T-helper 2 cell treated with Interferon-gamma antibody and Interleukin-4, amounts not matched to agents 100 ng/mL and 5 ng/mL, for 36 hours (primary cell): ENCODE results near the gene MYG1. TPM values are rescaled to one million over a fixed set of nuclear protein-coding genes. Genes with fewer than 3 reads are reported as not detected.

Experiments
- intact Hi-C: fragments of 100-400 bp; cut with micrococcal nuclease; formaldehyde crosslinking; loops from one replicate; pipeline ENCODE4 v1.15.1; 2023
- total RNA-seq: library from RNA; stranded (reverse); gene quantifications from 2 replicates; pipeline ENCODE4 v1.2.3, GENCODE V29; 2022

The MYG1 gene, protein sequence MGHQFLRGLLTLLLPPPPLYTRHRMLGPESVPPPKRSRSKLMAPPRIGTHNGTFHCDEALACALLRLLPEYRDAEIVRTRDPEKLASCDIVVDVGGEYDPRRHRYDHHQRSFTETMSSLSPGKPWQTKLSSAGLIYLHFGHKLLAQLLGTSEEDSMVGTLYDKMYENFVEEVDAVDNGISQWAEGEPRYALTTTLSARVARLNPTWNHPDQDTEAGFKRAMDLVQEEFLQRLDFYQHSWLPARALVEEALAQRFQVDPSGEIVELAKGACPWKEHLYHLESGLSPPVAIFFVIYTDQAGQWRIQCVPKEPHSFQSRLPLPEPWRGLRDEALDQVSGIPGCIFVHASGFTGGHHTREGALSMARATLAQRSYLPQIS
- total RNA-seq = 58.6 and 64.5 TPM in 2 replicates

DNA sequence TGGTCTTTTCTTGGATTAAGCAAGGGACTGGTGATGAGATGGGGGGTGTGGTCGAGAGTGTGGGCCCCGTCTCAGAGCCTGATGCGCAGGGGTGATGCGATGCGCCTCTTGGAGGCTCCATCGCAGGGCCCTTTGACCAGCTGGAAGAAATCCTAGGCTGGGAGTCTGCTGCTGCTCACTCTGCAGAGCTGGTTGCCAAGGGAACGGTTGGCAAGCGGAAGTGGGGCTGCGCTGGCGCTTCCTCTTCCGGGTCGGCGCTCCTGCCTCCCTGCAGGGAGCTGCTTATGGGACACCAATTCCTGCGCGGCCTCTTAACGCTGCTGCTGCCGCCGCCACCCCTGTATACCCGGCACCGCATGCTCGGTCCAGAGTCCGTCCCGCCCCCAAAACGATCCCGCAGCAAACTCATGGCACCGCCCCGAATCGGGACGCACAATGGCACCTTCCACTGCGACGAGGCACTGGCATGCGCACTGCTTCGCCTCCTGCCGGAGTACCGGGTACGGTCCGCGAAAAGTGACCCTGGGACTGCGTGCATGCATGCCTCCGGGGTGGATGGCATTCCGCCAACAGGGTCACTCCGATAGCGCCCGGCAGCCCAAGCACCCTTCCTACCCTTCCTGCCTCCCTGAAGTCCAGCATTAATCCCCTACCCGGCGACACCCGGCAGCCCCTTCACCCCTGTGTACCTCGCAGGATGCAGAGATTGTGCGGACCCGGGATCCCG, at the start of gene MYG1:
MYG1 (plus strand) TSS at position 242 of the 727 bp plus-strand sequence; CDS start at position 285, 43 bp downstream.
- intact Hi-C loops = loop anchor here (1.0 to 5.0 kb wide), 6 partner anchors 22 to 153 kb away; partner anchors contain the start of genes AAAS, CSAD, ESPL1 and PCBP2

DNA sequence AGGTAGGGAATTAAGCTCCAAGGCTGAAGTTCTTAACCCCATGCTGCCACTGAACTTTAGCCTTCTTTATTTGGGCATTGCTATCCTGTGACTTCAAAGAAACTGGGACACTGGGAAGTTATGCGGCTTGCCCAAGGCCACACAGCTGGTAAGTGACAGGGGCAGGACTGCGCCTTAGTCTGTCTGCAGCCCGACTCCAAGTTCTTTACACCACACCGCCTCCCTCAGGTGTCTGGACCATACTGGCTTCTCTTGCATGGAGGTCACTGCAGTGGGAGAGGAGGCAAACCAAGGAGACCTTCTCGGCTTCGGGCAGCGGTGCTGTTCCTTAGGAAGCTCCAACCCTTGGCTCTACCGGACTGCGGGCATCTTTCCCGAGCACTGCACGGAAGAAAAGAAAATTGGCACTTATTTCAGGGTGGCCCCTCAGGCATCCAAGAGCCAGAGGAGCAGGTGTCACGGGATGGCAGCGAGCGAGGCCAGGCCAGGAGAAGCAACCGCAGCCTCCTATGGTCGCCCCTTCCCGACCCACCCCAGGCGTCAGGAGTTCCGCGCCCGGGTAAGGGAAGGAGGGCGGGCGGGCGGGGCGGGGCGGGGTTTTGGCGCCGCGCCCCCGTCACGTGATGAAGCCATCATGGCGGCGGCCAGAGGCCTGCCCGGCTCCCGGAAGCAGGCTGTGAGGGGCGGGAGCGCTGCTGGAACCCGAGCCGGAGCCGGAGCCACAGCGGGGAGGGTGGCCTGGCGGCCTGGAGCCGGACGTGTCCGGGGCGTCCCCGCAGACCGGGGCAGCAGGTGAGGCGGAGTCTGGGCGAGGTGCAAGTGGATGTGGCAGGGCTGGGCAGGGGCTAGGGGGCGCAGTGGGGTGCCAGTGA, 47.8 kb upstream of the MYG1 start:
- intact Hi-C loops = loop anchor here (1.0 to 5.0 kb wide), 4 partner anchors 17 to 46 kb away; partner anchors contain the start of genes ESPL1, MYG1 and PFDN5

DNA sequence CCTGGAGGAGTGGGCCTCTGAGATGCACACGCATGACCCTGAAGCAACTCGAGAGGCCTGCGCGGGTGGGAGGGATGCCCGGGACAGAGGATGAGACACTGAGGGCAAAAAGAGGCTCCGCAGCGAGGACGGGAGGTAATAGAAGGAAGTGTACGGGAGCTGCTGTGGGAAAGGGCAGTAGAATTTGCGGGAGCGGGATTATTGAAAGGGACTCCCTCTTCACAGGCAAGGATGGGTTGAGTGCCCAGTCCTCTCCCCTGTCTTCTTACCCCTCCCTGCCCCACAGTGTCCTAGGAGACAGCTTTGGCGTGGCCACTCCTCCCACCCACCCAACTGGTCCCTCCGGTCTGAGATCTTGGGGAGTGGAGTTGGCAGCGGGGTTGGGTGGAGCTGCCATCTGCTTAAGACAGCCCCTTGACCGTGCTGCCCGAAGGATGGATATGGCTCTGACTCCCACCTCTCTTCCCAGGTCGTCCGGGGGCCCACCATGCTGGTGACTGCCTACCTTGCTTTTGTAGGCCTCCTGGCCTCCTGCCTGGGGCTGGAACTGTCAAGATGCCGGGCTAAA, 47.1 kb upstream of the MYG1 start:
- intact Hi-C loops = loop anchor here (2.0 to 5.0 kb wide), 2 partner anchors 16 to 45 kb away; partner anchors contain the start of genes ESPL1, MYG1 and PFDN5

DNA sequence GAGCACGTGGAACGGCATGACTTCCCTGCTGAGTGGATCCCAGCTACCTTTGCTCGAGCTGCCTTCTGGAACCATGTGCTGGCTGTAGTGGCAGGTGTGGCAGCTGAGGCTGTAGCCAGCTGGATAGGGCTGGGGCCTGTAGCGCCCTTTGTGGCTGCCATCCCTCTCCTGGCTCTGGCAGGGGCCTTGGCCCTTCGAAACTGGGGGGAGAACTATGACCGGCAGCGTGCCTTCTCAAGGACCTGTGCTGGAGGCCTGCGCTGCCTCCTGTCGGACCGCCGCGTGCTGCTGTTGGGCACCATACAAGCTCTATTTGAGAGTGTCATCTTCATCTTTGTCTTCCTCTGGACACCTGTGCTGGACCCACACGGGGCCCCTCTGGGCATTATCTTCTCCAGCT, 46.2 kb upstream of the MYG1 start:
- intact Hi-C loops = loop anchor here (2.0 to 5.0 kb wide), 2 partner anchors 16 to 44 kb away; partner anchors contain the start of genes ESPL1, MYG1 and PFDN5

DNA sequence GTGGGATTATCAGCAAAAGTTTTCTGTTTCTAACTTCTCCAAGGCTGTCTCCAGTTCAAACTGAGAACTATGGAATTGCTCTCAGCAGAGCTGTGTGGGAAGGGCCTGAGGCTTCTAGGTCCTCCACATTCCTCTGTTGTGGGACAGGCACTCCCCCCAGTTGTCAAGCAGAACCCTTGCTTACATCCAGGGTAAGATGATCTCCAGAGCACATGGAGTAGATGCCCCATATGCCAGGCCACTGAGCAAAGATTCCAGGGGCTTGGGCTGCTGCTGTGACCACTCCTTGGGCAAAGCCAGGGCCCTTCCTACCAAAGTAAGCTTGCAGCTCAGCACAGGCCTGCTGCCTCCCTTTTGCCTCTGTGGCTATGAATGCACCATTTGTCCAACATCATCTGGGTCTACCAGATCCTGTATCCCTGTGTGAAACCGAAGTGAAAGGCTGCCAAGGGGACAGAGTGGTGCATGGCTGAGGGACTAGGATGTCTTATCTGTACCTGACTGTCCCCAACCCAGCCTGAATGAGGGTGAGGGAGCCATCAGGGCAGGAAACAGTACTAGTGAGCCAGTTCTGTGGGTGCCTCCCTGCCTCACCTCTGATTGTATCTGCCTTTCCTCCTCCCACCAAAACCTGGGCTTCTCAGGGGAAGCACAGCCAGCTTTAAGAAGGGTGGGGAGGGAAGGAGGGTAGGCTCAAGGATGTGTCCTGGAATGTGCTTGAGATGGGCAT, 44.5 kb upstream of the MYG1 start:
- intact Hi-C loops = loop anchor here (5.0 kb wide), 1 partner anchor 42 kb away; the partner anchor contains the start of genes MYG1 and PFDN5

DNA sequence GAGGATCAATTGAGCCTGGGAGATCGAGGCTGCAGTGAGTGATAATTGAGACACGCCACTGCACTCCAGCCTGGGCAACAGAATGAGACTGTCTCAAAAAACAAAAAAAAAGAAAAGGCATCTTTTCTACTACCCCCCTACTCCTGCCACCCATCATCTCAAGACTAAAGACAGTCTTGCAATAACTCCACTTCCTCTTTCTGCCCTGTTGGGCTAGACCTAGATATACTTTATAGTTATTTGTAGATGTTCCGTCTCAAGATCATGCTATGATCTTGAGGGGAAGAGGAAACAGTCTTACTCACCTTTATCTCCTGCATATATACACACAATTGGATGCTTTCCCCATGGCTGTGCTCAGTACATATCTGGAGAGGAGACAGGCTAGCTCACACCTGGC, 43.5 kb upstream of the MYG1 start:
- intact Hi-C loops = no loop called here

DNA sequence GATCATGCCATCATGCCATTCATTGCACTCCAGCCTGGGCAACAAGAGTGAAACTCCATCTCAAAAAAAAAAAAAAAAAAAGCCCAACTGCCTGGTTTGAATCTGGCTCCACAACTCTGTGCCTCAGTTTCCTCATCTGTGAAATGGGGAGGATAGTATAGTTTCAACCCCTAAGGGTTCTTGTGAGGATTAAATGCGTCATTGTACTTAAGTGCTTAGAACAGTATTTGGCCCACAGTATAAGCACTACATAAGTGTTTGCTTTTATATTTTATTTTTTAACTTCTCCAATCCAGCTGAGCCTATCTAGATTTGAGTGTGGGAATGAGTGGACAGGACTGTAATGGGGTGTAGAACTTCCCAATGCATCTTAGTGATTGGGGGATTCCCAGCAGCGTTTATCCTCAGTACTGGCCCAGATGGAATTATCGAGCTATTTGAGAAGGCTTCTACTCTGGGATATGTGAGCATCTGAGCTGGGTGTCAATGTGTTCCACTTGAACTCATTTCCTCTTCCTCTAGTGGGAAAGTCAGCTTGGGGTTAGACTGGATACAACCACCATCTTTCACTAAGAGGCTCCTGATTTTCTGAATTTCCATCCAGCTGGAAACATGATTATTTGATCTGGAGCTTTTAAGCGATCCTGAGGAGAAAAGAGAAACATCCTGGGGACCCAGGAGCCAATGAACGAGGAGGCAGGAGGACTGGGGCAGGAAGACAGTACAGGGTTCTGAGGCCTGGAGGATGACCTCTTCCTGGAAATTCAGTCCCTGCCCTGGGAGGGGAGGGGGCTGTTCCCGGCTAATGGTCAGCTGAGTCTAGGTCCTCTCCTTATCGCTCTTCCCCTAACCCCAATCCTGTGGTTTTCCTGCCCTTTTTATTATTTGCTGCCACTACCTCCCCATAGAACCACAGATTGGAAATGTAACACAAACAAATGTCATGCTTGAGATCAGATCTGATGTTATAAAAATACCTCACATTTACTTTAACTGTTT, 40.7 kb upstream of the MYG1 start:
- intact Hi-C loops = no loop called here

DNA sequence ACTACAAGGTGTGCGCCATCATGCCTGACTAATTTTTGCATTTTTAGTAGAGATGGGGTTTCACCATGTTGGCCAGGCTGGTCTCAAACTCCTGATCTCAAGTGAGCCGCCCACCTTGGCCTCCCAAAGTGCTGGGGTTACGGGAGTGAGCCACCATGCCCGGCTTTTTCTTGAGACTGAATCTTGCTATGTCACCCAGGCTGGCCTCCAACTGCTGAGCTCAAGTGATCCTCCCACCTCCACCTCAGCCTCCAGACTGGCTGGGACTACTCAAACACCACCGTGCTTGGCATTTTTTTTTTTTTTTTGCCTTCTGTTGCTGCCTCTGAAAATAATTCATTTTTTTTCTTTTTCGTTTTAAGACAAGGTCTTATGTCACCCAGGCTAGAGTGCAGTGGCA, 39.6 kb upstream of the MYG1 start:
- intact Hi-C loops = no loop called here

DNA sequence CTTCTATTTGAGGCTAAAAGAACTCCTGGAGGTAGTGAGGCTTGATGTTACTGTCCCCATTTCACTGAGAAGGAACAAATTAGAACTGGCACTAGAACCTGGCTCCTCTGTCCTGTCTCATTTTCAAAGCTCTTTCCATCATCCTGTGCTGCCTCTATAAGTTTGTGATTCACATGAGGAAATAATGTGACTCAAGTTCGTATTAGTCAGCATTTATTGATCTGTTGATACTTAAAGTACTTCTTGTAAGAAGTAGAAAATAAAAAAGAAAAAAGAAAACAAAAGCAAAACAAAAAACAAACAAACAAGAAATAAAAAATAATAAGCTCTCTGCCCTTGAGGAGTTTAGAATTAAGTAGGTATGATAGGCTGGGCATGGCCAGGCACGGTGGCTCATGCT, 33.7 kb upstream of the MYG1 start:
- intact Hi-C loops = loop anchor here (5.0 kb wide), 1 partner anchor 83 kb away; the partner anchor contains the start of genes CSAD and ZNF740

DNA sequence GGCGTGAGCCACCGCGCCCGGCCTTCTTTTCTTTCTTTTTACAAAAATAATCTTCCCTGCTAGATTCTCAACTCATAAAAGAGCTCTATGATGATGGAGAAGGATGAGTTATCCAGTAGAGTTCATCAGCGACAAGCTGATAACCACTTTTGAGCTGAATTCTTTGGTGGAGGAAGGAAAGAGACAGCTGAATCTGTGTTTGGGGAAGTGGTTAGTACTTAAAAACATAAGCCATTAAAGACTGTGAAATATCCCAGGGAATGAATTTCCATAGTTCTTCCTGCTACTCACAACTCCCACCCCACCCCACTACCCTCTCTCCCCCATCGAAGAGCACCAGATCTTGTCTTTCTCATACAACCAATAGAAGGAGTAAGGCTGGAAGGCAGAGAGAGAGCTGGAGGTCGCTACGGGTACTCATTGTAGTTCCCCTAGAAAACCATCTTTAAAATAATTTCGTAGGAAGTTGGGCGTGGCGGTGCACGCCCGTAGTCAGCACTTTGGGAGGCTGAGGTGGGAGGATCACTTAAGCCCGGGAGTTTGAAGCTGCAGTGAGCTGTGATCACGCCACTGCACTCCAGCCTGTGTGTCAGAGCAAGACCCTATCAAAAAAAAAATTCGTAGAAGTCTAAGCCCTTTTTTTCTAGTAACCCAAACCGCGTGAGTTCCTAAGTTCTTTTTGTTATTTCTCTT, 32.0 kb upstream of the MYG1 start:
- intact Hi-C loops = loop anchor here (5.0 kb wide), 1 partner anchor 85 kb away; the partner anchor contains the start of genes CSAD and ZNF740

DNA sequence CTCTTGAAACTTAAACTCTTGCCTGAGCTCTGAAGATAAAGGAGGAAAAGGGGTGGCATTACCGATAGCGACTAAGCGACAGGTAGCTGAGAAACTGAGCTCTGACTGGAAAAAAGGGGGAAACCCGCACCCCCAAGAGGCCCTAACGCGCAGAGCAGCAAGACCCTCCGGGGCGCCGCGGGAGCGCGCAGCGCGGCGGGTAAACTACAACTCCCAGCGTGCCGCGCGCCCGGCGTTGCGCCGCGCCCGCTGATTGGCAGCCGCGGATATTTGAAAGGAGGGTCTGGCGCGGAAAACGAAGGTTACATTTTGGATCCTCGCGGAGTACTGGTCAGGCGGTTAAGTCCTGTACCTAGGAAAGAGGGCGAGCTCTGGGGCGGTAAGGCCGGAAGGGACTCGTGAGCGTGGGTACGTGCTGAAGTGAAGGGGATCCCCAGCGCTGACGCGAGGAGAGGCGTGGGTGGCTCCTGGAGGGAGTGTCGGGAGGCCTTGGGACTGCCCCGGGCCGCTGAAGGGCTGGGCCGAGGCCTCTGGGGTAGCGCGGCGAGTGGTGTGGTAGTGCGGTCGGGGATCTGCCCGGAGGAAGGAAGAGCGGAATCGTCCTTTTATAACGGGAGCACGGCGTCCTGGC, 31.4 kb upstream of the MYG1 start, which contains the start of gene ESPL1:
ESPL1 (plus strand) TSS at position 301 of the 631 bp plus-strand sequence. CDS start 468 bp downstream, outside the sequence.
- intact Hi-C loops = loop anchor here (1.0 to 5.0 kb wide), 6 partner anchors 15 to 86 kb away; partner anchors contain the start of genes CSAD, MYG1 and ZNF740

DNA sequence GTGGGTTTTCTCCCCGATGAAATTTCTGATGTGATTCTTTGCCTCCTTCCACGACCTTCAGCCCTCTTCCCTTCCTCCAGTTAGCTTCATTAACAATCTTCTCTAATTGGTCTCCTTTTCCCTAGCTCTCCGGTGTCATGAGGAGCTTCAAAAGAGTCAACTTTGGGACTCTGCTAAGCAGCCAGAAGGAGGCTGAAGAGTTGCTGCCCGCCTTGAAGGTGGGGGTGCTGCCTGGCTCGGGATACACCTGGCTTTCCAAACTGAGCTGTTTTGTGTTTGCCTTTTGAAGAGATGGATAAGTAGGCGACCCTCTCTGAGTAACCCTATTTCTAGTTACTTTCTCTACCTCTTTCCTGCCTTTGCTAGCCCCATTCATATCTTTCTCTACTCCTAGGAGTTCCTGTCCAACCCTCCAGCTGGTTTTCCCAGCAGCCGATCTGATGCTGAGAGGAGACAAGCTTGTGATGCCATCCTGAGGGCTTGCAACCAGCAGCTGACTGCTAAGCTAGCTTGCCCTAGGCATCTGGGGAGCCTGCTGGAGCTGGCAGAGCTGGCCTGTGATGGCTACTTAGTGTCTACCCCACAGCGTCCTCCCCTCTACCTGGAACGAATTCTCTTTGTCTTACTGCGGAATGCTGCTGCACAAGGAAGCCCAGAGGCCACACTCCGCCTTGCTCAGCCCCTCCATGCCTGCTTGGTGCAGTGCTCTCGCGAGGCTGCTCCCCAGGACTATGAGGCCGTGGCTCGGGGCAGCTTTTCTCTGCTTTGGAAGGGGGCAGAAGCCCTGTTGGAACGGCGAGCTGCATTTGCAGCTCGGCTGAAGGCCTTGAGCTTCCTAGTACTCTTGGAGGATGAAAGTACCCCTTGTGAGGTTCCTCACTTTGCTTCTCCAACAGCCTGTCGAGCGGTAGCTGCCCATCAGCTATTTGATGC, 30.6 kb upstream of the MYG1 start:
- intact Hi-C loops = loop anchor here (1.0 to 5.0 kb wide), 6 partner anchors 16 to 87 kb away; partner anchors contain the start of genes CSAD, MYG1 and ZNF740

DNA sequence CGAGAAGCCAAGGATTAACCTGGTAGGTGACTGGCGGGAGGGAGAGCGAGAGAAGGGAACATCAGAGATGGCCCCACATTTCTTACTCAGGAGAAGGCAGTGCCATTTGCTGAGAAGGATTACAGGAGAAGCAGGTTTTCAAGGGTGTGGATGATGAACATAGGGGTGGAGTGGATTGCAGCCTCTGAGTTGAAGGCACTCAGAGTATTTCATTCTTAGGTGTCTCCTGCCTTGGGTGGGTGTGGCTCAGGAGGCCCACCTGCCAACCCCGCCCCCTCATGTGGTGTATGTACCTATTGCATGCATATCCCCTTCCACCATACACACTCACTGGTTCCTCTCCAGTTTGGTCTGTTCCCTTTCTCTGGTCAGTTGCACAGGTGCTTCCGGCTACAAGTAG, 25.1 kb upstream of the MYG1 start:
- intact Hi-C loops = no loop called here

DNA sequence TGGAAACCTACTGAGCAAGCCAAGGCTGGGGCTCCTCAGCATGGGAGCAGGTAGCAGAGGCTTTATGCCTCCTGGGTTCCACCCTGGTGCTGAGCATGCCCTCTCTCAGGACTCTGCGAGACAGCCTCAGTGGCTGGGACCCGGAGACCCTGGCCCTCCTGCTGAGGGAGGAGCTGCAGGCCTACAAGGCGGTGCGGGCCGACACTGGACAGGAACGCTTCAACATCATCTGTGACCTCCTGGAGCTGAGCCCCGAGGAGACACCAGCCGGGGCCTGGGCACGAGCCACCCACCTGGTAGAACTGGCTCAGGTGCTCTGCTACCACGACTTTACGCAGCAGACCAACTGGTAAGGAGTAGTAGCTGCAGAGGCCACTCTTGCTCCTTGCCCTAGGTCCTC, 23.0 kb upstream of the MYG1 start:
- intact Hi-C loops = no loop called here

DNA sequence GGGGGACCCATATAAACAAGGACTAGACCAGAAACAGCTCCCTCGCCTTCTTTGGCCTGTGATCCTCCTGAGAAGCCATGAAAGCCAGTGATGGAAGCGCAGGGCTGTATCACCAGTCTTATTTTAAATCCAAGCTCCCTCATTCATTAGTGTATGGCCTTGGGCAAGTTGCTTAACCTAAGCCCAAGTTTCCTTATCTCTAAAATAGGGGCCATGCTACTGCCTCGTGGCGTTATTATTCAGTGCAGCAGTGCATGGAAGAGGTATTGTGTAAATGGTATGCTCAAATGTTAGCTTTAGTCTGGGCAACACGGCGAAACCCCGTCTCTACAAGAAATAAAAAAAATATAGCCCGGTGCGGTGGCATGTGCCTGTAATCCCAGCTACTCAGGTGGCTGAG, 21.5 kb upstream of the MYG1 start:
- intact Hi-C loops = no loop called here

DNA sequence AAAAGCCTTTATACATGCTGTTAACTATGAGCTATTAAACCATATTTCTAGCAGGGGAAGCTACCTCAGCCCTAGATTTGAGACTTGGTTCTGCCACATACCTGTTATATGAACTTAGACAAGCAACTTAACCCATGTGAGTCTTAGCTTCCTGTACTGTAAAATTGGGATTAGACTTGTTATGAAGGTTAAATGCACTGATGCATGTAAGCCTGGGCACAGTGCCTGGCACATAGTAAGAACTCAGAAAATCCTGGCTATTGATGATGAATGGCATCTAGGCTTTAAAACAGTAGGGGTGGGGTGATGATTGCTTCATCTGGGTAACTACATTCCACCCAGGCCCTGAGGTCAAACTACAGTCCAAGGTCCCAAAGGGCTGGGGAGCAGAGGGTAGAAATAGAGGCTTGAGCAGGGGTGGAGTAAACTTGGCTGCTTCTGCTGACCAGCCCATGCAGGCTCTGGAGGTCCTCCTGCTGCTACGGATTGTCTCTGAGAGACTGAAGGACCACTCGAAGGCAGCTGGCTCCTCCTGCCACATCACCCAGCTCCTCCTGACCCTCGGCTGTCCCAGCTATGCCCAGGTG, 20.1 kb upstream of the MYG1 start:
- intact Hi-C loops = no loop called here
